HFFc6 (cell line): ENCODE measurements around the gene ZNF121. TPM values are rescaled to one million over a fixed set of nuclear protein-coding genes. Genes with fewer than 3 reads are reported as not detected.

Experiments
- DNase-seq: peaks from one replicate; pipeline ENCODE4 v3.0.0-alpha.2; 2018
- H3K27ac Mint-ChIP-seq: 2 replicates; pipeline ENCODE4 v1.8.0; 2020; ENCODE audit warnings: mild to moderate bottlenecking, mixed read lengths
- H3K27me3 Mint-ChIP-seq: 2 replicates; pipeline ENCODE4 v1.8.0; 2021; ENCODE audit warnings: mild to moderate bottlenecking, moderate library complexity, mixed read lengths; ENCODE audit not compliant: insufficient read depth
- H3K36me3 Mint-ChIP-seq: 2 replicates; pipeline ENCODE4 v1.8.0; 2021; ENCODE audit warnings: low read depth, mixed read lengths
- H3K4me1 Mint-ChIP-seq: 2 replicates; pipeline ENCODE4 v1.8.0; 2020; ENCODE audit warnings: low read depth, mixed read lengths
- H3K4me3 Mint-ChIP-seq: 2 replicates; pipeline ENCODE4 v1.8.0; 2020; ENCODE audit warnings: mild to moderate bottlenecking, moderate library complexity, mixed read lengths
- H3K9me3 Mint-ChIP-seq: 2 replicates; pipeline ENCODE4 v1.8.0; 2020; ENCODE audit warnings: mild to moderate bottlenecking, mixed read lengths
- CTCF ChIP-seq: fragments of 200-600 bp; sonication (generic); IDR thresholded peaks from 2 replicates; pipeline ENCODE4 v1.5.0; 2021; ENCODE audit warnings: antibody characterized with exemption, mild to moderate bottlenecking
- total RNA-seq, 6 experiments: library from RNA; stranded (reverse); fragmentation: NEBNext Ultra II Directional; extraction: Animal tissue kit (Norgen Biotek cat#: 25700); gene quantifications; 2 replicates in 1 of 6; 3 replicates in 5 of 6; pipeline ENCODE4 v1.2.3, GENCODE V29; 2021

Gene ZNF121
- total RNA-seq, 6 experiments from 2014 or later = 20.9 to 30.9 (median 23.9) TPM

GRCh38 chr19:9580728-9581127, 3.6 kb downstream of the ZNF121 start:
- Mint-ChIP-seq H3K27ac (no peak overlapping the region), H3K36me3 (peaks cover 71% of the 10 kb centered on the region), H3K4me3 (no peak overlapping the region), H3K27me3 (peaks cover 7% of the 10 kb centered on the region; the same call in 1 of the 2 replicates), H3K9me3 (peaks cover 71% of the 10 kb centered on the region), H3K4me1 (peaks cover 16% of the 10 kb centered on the region)
- TF ChIP-seq CTCF = no peak
- DNase-seq = no peak

DNA sequence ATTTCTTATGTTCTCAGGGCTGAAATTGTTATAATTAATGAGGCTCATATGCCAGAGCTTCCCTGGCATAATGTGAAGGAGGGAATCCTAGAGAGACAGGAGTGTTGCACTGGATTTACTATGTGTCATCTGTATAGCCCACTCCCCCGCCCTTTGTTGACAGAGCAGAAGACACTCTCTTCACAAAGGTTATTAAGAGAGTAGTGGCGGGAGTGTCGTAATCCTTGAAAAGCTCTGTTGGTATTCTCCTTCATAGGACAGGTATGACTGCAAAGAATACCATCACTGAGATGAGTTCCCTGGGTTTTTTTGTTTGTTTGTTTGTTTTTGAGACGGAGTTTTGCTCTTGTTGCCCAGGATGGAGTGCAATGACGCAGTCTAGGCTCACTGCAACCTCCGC, 14.0 kb downstream of the ZNF121 start:
- DNase-seq = no peak
- no peak overlapping the region for H3K4me3 Mint-ChIP-seq
- H3K36me3 Mint-ChIP-seq = peaks cover 91% of the 10 kb centered on the region
- TF ChIP-seq CTCF = no peak
- H3K27ac Mint-ChIP-seq = no peak overlapping the region
- peaks cover 96% of the 10 kb centered on the region for H3K9me3 Mint-ChIP-seq
- no peaks in the 10 kb centered on the region for H3K4me1 Mint-ChIP-seq
- no peaks in the 10 kb centered on the region; the same call in 1 of the 2 replicates for H3K27me3 Mint-ChIP-seq

- no peak overlapping the region for H3K27ac Mint-ChIP-seq
These were observed 17.6 kb downstream of the ZNF121 start for GRCh38 chr19:9566729-9567128.

GRCh38 chr19:9565900-9566705, 18.2 kb downstream of the ZNF121 start:
- Mint-ChIP-seq H3K27ac (no peak overlapping the region), H3K27me3 (no peaks in the 10 kb centered on the region; the same call in 1 of the 2 replicates), H3K9me3 (peaks cover 98% of the 10 kb centered on the region), H3K4me1 (no peaks in the 10 kb centered on the region), H3K4me3 (no peak overlapping the region), H3K36me3 (peaks cover 94% of the 10 kb centered on the region)
- TF ChIP-seq CTCF = no peak
- no peak for DNase-seq

More at GRCh38 chr19:9566729-9567128, 17.6 kb downstream of the ZNF121 start:
- no peak for DNase-seq
- TF ChIP-seq CTCF = peak; percentile 40
- Mint-ChIP-seq H3K4me3 (no peak overlapping the region), H3K4me1 (no peaks in the 10 kb centered on the region), H3K27me3 (no peaks in the 10 kb centered on the region; the same call in 1 of the 2 replicates), H3K9me3 (peaks cover 98% of the 10 kb centered on the region), H3K36me3 (peaks cover 94% of the 10 kb centered on the region)

DNA sequence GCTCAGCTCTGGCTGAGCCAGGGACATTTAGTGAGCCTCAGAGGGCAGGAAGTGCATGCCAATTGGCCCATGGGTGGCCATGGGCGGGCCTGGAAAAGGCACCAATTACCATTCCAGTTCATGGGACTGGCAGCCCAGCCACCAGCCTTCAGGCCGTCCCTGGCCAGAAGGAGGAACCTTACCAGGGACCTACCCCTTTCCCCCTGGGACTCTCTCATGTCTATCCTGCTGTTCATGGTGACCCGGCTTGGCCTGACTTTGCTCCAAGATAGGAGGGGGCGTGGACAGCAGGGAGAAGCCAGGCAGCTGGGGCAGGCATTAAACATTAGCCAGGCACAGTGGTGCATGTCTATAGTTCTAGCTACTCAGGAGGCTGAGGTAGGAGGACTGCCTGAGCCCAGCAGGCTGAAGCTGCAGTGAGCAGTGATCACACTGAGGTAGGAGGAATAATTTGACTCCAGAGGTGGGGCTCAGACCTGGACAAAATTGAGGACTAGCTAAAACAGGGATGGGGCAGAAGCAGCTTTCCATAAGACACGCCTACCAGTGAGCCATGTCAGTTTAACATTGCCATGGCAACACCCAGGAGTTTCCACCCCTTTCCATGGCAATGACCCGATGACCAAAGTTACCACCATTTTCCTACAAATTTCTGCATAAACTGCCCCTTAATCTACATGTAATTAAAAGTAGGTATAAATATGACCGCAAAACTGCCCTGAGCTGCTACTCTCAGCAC, 31.6 kb downstream of the ZNF121 start:
- peaks cover 37% of the 10 kb centered on the region for H3K36me3 Mint-ChIP-seq
- no peak overlapping the region for H3K4me3 Mint-ChIP-seq
- H3K27me3 Mint-ChIP-seq = no peaks in the 10 kb centered on the region; the same call in 1 of the 2 replicates
- H3K9me3 Mint-ChIP-seq = peaks cover 48% of the 10 kb centered on the region
- H3K27ac Mint-ChIP-seq = no peak overlapping the region
- TF ChIP-seq CTCF = no peak
- no peak for DNase-seq
- H3K4me1 Mint-ChIP-seq = no peaks in the 10 kb centered on the region
